ENCODE measurements around the gene PALLD. TPM values are rescaled to one million over a fixed set of nuclear protein-coding genes. Genes with fewer than 3 reads are reported as not detected.

The PALLD gene
- total and polyA plus RNA-seq, 3 donors from 2014 or later: 138 to 156 (median 146) TPM

DNA sequence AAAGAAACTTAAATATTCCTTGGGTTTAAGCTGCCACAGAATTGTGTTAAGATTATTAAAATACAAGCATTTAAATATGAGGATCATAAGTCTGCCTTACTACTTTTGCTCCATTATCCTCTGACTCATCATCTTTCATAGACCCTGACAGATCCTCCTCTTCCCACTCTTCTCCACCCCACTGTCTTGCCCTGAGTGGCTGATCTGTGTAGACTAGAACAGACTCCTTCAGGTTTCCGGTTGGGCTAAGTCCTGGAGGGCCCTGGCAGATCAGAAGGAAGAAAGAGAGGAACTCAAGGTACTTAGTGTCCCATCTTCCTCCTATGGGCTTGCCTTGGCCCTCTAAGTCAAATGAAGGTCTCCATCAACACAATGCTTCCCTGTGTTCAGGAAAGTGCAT is 30.7 kb downstream of the PALLD start:
- H3K36me3 ChIP-seq (ENCODE audit: low read depth, missing control alignments): no peaks in the 10 kb centered on the region
- no peaks in the 10 kb centered on the region for H3K27me3 ChIP-seq
- intact Hi-C loops (cut with DNase I; ENCODE audit: low total_unique reads): no loop called here
- no peak overlapping the region for H3K27ac ChIP-seq
- no peaks in the 10 kb centered on the region for H3K9me3 ChIP-seq
- H3K4me1 ChIP-seq: no peaks in the 10 kb centered on the region
- DNase-seq: no peak
- H3K4me3 ChIP-seq: no peak overlapping the region
- WGBS, 2 donors: 90 to 92% methylated on average over 1 of the region's 1 CpG
- TF ChIP-seq POLR2A (IDR thresholded peaks at IDR 0.05) (no peak), CTCF (IDR thresholded peaks at IDR 0.05) (no peak)

- TF ChIP-seq CTCF (IDR thresholded peaks at IDR 0.05) (no peak), POLR2A (IDR thresholded peaks at IDR 0.05) (no peak)
- Histone ChIP-seq H3K36me3 (ENCODE audit: low read depth, missing control alignments) (no peaks in the 10 kb centered on the region), H3K4me3 (no peak overlapping the region), H3K27me3 (no peaks in the 10 kb centered on the region), H3K27ac (no peak overlapping the region), H3K9me3 (no peaks in the 10 kb centered on the region), H3K4me1 (no peaks in the 10 kb centered on the region)
- DNase-seq: no peak
- intact Hi-C loops (cut with DNase I; ENCODE audit: low total_unique reads): no loop called here
- WGBS, 2 donors: 91 to 93% methylated on average over 8 of the region's 8 CpGs
These were observed 31.5 kb downstream of the PALLD start for GRCh38 chr4:168528131-168528949.

GRCh38 chr4:168529257-168529656 is 32.4 kb downstream of the PALLD start:
- no peak for DNase-seq
- WGBS, 2 donors: 87 to 90% methylated on average over 6 of the region's 6 CpGs
- TF ChIP-seq POLR2A (IDR thresholded peaks at IDR 0.05) (no peak), CTCF (IDR thresholded peaks at IDR 0.05) (no peak)
- intact Hi-C loops (cut with DNase I; ENCODE audit: low total_unique reads): no loop called here
- Histone ChIP-seq H3K27ac (no peak overlapping the region), H3K36me3 (ENCODE audit: low read depth, missing control alignments) (no peaks in the 10 kb centered on the region), H3K27me3 (no peaks in the 10 kb centered on the region), H3K4me1 (no peaks in the 10 kb centered on the region), H3K4me3 (no peak overlapping the region), H3K9me3 (no peaks in the 10 kb centered on the region)

DNA sequence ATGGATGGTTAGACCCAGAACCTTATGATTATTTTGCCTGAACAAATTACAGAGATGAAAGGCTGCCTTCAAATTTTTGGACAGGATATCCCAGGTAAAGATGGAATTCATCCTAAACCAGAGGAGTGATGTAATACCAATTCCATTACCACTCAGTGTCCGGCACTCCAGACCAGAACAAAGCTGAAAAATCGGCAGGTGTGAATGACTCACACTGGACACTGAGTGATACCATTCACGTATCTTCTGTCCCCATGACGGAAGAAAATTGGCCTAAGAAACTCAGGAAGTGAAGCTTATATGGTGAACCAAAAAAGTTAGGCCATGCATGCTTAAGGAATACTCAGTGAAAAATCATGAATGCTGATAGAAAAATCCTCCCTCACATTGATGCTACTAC is 34.5 kb downstream of the PALLD start:
- DNase-seq: no peak
- no peaks in the 10 kb centered on the region for H3K27me3 ChIP-seq
- TF ChIP-seq POLR2A (IDR thresholded peaks at IDR 0.05) (no peak), CTCF (IDR thresholded peaks at IDR 0.05) (no peak)
- no peaks in the 10 kb centered on the region for H3K4me1 ChIP-seq
- H3K27ac ChIP-seq: no peak overlapping the region
- no peaks in the 10 kb centered on the region for H3K9me3 ChIP-seq
- H3K36me3 ChIP-seq (ENCODE audit: low read depth, missing control alignments): no peaks in the 10 kb centered on the region
- intact Hi-C loops (cut with DNase I; ENCODE audit: low total_unique reads): no loop called here
- H3K4me3 ChIP-seq: no peak overlapping the region
- WGBS, 2 donors: 93 to 95% methylated on average over 4 of the region's 4 CpGs

DNA sequence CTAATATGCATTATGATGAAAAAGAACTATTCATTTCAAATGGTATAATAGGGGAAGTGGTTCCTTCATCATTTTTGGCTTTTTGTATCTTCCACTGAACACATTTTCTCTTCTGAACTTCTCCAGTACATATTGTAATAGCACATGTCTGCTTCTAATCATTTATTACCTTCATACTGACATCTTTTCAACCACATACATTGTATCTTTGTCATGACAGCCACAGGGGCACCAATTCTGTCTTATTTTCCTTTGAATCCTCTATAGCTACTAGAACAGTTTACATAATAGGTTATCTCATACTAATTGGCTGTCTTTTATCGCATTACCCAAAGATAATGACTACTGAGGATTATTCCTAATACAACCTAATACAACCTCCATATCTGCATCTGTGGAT is 37.7 kb downstream of the PALLD start:
- WGBS, 2 donors: 93 to 98% methylated on average over 1 of the region's 1 CpG

More for the DNA sequence above, 37.7 kb downstream of the PALLD start:
- no peak overlapping the region for H3K27ac ChIP-seq
- TF ChIP-seq POLR2A (IDR thresholded peaks at IDR 0.05) (no peak), CTCF (IDR thresholded peaks at IDR 0.05) (no peak)
- H3K4me3 ChIP-seq: no peak overlapping the region
- no peaks in the 10 kb centered on the region for H3K4me1 ChIP-seq
- H3K9me3 ChIP-seq: no peaks in the 10 kb centered on the region
- no peaks in the 10 kb centered on the region for H3K36me3 ChIP-seq (ENCODE audit: low read depth, missing control alignments)
- DNase-seq: no peak
- intact Hi-C loops (cut with DNase I; ENCODE audit: low total_unique reads): no loop called here
- H3K27me3 ChIP-seq: no peaks in the 10 kb centered on the region

Data from testis (tissue), 3 donors.